Natural killer cell (primary cell): Measurements from ENCODE around the gene AZI2. TPM values are rescaled to one million over a fixed set of nuclear protein-coding genes. Genes with fewer than 3 reads are reported as not detected.

Experiments used
- ATAC-seq, 3 donors: fragments of 150-1000 bp in 2 of 3; fragments of 200-7000 bp in 1 of 3; cut with Tn5 transposase; 1 replicate in 1 of 3; 2 replicates in 2 of 3; pipeline ENCODE4 v1.10.0; 2021; ENCODE audit warnings: mild to moderate bottlenecking in 2 of 3, moderate library complexity in 2 of 3
- DNase-seq, 2 donors: peaks; one replicate each; pipeline versions ENCODE4 v3.0.0 to v3.0.0-alpha.2; 2013 to 2021; ENCODE audit warnings: mixed read lengths in 1 of 2
- H3K27ac ChIP-seq: one replicate; pipeline ENCODE4 v1.5.1; 2013; ENCODE audit warnings: mild to moderate bottlenecking, low read length
- H3K27me3 ChIP-seq: one replicate; pipeline ENCODE4 v1.6.1; 2013; ENCODE audit warnings: low read length; ENCODE audit not compliant: control insufficient read depth, insufficient read depth
- H3K36me3 ChIP-seq: one replicate; pipeline ENCODE4 v1.6.1; 2013; ENCODE audit warnings: low read length; ENCODE audit not compliant: control insufficient read depth, insufficient read depth
- H3K4me1 ChIP-seq: one replicate; pipeline ENCODE4 v1.6.1; 2013; ENCODE audit warnings: low read length; ENCODE audit not compliant: control insufficient read depth, insufficient read depth
- H3K4me3 ChIP-seq: one replicate; pipeline ENCODE4 v1.5.1; 2013; ENCODE audit warnings: low read length
- H3K9me3 ChIP-seq: one replicate; pipeline ENCODE4 v1.6.1; 2013; ENCODE audit warnings: low read length; ENCODE audit not compliant: control insufficient read depth, insufficient read depth
- H3K27ac Mint-ChIP-seq, 2 donors: one replicate each; pipeline ENCODE4 v1.8.0; 2022; ENCODE audit warnings: mild to moderate bottlenecking in 2 of 2, mixed read lengths in 2 of 2, moderate library complexity in 1 of 2
- H3K27me3 Mint-ChIP-seq, 2 donors: one replicate each; pipeline ENCODE4 v1.8.0; 2022; ENCODE audit warnings: low read depth in 2 of 2, mixed read lengths in 2 of 2
- H3K36me3 Mint-ChIP-seq: one replicate; pipeline ENCODE4 v1.8.0; 2022; ENCODE audit warnings: mixed read lengths
- H3K4me1 Mint-ChIP-seq, 2 donors: one replicate each; pipeline ENCODE4 v1.8.0; 2022; ENCODE audit warnings: mixed read lengths in 2 of 2
- H3K4me3 Mint-ChIP-seq: one replicate; pipeline ENCODE4 v1.8.0; 2022; ENCODE audit warnings: mild to moderate bottlenecking, moderate library complexity, mixed read lengths
- H3K9me3 Mint-ChIP-seq, 2 donors: one replicate each; pipeline ENCODE4 v1.8.0; 2022; ENCODE audit warnings: mixed read lengths in 2 of 2
- CTCF ChIP-seq: fragments of 200-600 bp; IDR thresholded peaks from one replicate; pipeline ENCODE4 v1.8.0; 2022; ENCODE audit warnings: antibody characterized with exemption
- WGBS: methylation state at CpG from one replicate; pipeline ENCODE4 v1.1.7; 2013; ENCODE audit warnings: missing lambda C conversion rate; ENCODE audit not compliant: insufficient coverage; 5-methylcytosine and 5-hydroxymethylcytosine counted together
- intact Hi-C: fragments of 100-400 bp; cut with micrococcal nuclease; formaldehyde crosslinking; loops from one replicate; pipeline ENCODE4 v1.14.2; 2022
- total RNA-seq, 4 donors: library from RNA; stranded (reverse); fragments of 120-200 nt in 1 of 4; gene quantifications; one replicate each; pipeline versions ENCODE4 v1.2.3 to v1.2.4, GENCODE V29; 2013 to 2022

The AZI2 gene
- total RNA-seq, 3 donors from 2014 or later (not counting 1 experiment from before 2014, with no cell fraction given), result 29.3 to 38.6 (median 32.0) TPM

- no peaks in the 10 kb centered on the region for H3K9me3 ChIP-seq
- TF ChIP-seq CTCF, result no peak
- DNase-seq (no peak), ATAC-seq (no peak)
- peaks cover 26% of the 10 kb centered on the region for H3K36me3 ChIP-seq
- WGBS, result 80% methylated on average over 1 of the region's 1 CpG
- Mint-ChIP-seq H3K27ac (peak overlapping the region in 1 of 2 donors; percentile 9), H3K36me3 (peaks cover 15% of the 10 kb centered on the region), H3K4me1 (peaks cover 34 to 57% of the 10 kb centered on the region in 2 donors), H3K9me3 (no peaks in the 10 kb centered on the region), H3K4me3 (no peak overlapping the region), H3K27me3 (no peaks in the 10 kb centered on the region)
- peaks cover 8% of the 10 kb centered on the region for H3K4me1 ChIP-seq
- no peak overlapping the region for H3K4me3 ChIP-seq
- intact Hi-C loops, result no loop called here
- H3K27me3 ChIP-seq, result no peaks in the 10 kb centered on the region
- H3K27ac ChIP-seq, result no peak overlapping the region
These were observed 32.9 kb downstream of the AZI2 start for GRCh38 chr3:28315711-28316110.

DNA sequence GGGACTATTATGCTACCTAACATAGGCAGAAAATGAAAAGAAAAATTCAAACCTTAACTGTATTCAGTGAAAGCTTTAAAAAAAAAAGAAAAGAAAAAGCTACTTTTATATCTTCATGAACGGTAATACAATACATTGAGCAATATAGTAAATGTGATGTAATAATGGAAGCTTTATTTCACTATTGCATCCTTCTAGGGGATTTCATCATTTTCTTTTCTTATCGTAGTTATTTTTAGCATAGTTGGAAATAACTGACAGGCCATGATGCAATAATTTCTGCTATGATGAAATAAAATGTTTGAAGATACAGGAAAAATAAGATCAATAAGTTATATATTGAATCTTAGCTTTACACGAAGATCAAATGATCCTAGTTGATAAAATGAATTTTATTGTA, 40.4 kb downstream of the AZI2 start:
- no peak for TF ChIP-seq CTCF
- WGBS, result no CpG with 5 or more reads among the region's 3 CpGs
- DNase-seq (no peak), ATAC-seq (no peak)
- intact Hi-C loops, result no loop called here
- H3K27me3 Mint-ChIP-seq, result no peaks in the 10 kb centered on the region
- Histone ChIP-seq H3K27ac (no peak overlapping the region), H3K9me3 (no peaks in the 10 kb centered on the region), H3K36me3 (peaks cover 13% of the 10 kb centered on the region), H3K4me3 (no peak overlapping the region), H3K4me1 (peaks cover 5% of the 10 kb centered on the region), H3K27me3 (no peaks in the 10 kb centered on the region)
- peaks cover 32 to 57% of the 10 kb centered on the region in 2 donors for H3K4me1 Mint-ChIP-seq
- peak overlapping the region; percentile 43 for H3K4me3 Mint-ChIP-seq
- H3K36me3 Mint-ChIP-seq, result no peaks in the 10 kb centered on the region
- peak overlapping the region; percentile 7 to 67 for H3K27ac Mint-ChIP-seq
- H3K9me3 Mint-ChIP-seq, result no peaks in the 10 kb centered on the region

DNA sequence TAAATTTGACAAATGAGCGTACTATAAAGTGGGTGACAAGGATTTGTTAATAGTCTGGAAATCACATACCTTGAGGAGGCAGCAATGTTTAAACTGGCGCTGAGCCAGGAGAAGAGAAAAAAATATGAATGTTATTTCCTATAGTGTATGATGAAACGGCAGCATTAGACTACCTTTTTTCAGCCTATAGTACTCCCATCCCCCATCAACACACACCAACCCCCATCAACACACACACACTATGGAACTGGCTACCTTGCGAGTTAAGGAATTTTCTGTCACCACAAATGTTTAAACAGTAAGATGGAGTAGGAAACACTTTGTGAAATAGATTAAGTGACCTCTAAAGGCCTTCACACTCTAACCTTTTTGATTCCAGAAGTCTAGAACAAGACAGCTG, 46.9 kb downstream of the AZI2 start:
- peak overlapping the region; percentile 17 for H3K4me3 Mint-ChIP-seq
- no peaks in the 10 kb centered on the region for H3K27me3 Mint-ChIP-seq
- H3K4me3 ChIP-seq, result no peak overlapping the region
- no peak for TF ChIP-seq CTCF
- peak overlapping the region; percentile 8 for H3K27ac ChIP-seq
- intact Hi-C loops, result no loop called here
- H3K27me3 ChIP-seq, result no peaks in the 10 kb centered on the region
- H3K36me3 Mint-ChIP-seq, result no peaks in the 10 kb centered on the region
- ATAC-seq (no peak), DNase-seq (no peak)
- 100% methylated on average over 1 of the region's 4 CpGs for WGBS
- H3K36me3 ChIP-seq, result peaks cover 35% of the 10 kb centered on the region
- H3K9me3 ChIP-seq, result no peaks in the 10 kb centered on the region
- peaks cover 9% of the 10 kb centered on the region for H3K4me1 ChIP-seq
- no peaks in the 10 kb centered on the region for H3K9me3 Mint-ChIP-seq
- H3K4me1 Mint-ChIP-seq, result peaks cover 53 to 66% of the 10 kb centered on the region in 2 donors
- peak overlapping the region; percentile 78 to 82 for H3K27ac Mint-ChIP-seq

- DNase-seq, result no peak
- Histone ChIP-seq H3K9me3 (no peaks in the 10 kb centered on the region), H3K27me3 (no peaks in the 10 kb centered on the region), H3K27ac (peak overlapping the region; percentile 56), H3K4me3 (no peak overlapping the region), H3K36me3 (peaks cover 35% of the 10 kb centered on the region), H3K4me1 (peaks cover 9% of the 10 kb centered on the region)
- H3K9me3 Mint-ChIP-seq, result no peaks in the 10 kb centered on the region
- H3K27ac Mint-ChIP-seq, result peak overlapping the region; percentile 79 to 82
- H3K4me3 Mint-ChIP-seq, result peak overlapping the region; percentile 79
- H3K36me3 Mint-ChIP-seq, result no peaks in the 10 kb centered on the region
- ATAC-seq, result no peak
- H3K27me3 Mint-ChIP-seq, result no peaks in the 10 kb centered on the region
- 57% methylated on average over 5 of the region's 5 CpGs for WGBS
- intact Hi-C loops, result no loop called here
- no peak for TF ChIP-seq CTCF
- peaks cover 45 to 63% of the 10 kb centered on the region in 2 donors for H3K4me1 Mint-ChIP-seq
These were observed 48.2 kb downstream of the AZI2 start for GRCh38 chr3:28300345-28300962.
